D721Med (cell line): ENCODE results near the gene TENM4.

Source experiments
- DNase-seq: peaks from one replicate; pipeline ENCODE4 v3.0.0; 2011; ENCODE audit warnings: low spot score; ENCODE audit not compliant: insufficient read length
- FAIRE-seq: peaks from 2 replicates; lab custom pipeline; 2011; peaks lifted over from hg19 to GRCh38; lab: Jason Lieb, UNC
- CTCF ChIP-seq: IDR thresholded peaks from 2 replicates; pipeline ENCODE4 v1.5.1; 2012; ENCODE audit warnings: mild to moderate bottlenecking, control low read depth; ENCODE audit not compliant: insufficient read depth; ENCODE audit errors: missing control alignments

The TENM4 gene

DNA sequence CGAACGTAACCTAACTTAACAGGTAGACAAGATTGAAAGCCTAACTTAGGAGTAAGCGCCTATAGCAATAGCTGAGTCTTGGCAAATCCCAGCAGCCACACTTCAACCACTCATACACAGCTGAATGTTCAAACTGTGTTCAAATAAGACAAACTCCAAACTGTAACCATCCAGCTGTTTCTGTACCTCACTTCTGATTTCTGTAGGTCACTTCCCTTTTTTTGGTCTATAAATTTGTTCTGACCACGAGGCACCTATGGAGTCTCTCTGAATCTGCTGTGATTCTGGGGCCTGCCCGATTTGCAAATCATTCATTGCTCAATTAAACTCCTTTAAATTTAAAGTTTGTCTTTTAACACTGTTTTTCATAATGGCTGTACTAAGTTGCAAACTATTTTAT is 8.2 kb upstream of the TENM4 start:
- TF ChIP-seq CTCF: no peak
- FAIRE-seq: no peak
- no peak for DNase-seq

DNA sequence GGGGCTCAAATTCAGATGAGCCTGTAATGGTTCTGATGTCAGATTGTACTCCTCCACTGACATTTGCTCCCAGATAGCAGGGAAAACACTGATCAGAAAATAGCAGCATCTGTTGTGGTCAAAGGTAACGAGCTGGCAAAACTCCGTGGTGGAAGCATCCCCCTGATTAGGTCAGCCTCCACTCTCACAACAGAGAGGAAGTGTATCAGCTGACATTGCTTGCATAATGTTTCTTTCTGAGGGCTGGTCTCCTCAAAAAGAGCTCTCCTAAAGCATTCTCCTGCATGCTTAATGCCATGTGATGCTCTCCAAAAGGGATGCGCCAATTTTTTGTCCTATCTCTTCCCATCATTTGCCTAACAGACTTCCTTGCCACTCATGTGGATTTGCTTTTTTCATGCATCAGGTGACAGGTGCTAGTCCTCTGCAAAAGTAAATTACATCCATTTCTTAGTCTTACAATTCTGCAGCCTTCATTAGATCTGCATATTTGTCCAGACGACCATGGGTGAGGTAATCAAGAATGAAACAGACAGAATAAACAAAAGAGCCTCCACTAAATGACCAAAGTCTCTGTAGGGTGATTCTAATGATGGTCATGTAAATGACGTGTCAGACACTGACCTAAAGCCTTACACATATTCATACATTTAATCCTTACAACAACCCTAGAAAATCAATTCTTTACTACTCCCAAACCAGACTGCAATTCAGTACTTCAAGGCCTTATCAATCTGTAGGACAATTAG is 6.4 kb upstream of the TENM4 start:
- DNase-seq (no peak), FAIRE-seq (no peak)
- TF ChIP-seq CTCF: no peak

- no peak for DNase-seq
- no peak for TF ChIP-seq CTCF
- no peak for FAIRE-seq
Measured at GRCh38 chr11:79444923-79445322, 4.1 kb upstream of the TENM4 start.

DNA sequence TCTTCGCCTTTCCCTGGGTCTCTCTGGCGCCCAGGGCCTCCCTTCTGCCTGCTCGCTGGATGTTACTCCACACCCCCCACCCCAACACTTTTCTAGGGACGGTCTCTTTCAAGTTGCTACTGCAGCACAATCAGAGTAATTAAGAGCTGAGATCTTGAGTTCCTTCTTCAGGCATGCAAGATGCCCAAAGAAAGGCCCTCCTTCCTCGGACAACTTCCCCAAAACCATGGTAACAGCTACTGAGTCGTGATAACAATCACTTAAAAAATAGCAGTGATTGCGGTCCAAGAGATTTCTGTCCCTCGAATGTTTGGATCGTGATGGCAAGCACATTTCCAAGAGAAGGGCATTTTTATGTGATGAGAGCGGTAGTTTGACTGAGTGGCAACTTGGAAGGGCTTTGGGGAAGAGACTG is 638 bp upstream of the TENM4 start:
- no peak for TF ChIP-seq CTCF
- FAIRE-seq: no peak
- no peak for DNase-seq

DNA sequence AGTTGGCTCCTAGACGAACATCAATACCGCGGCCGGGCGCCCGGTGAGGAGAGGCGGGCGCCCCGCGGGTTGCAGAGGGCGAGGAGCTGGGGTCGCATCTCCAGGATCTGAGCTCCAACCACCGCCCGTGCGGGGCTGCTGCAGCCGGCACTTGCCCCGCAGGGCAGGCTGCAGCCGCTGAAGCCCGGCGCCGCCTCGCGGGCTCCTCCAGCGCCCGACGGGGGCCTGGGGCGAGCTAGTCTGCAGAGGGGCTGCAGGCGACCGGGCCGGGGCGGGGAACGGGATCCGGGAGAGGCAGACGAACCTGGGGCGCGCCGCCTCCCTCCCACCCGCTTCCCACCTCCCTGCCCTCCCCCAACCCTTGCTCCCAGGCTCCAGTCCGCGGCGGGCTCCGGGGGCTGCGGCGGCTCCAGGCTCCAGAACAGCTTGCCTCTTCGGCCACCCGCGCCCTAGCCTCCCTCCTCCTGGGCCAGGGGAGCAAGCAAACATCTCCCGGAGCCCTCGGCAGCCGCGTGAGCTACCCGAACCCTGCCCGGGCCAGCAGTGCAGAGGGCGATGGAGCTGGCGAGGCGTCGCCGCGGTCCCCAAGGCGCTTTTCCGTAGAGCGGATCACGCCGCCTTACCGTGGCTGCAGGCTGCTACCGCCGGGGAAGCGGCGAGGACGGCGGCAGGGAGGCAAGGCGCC is 802 bp downstream of the TENM4 start:
- TF ChIP-seq CTCF: no peak
- DNase-seq (peak; percentile 35), FAIRE-seq (no peak)

DNA sequence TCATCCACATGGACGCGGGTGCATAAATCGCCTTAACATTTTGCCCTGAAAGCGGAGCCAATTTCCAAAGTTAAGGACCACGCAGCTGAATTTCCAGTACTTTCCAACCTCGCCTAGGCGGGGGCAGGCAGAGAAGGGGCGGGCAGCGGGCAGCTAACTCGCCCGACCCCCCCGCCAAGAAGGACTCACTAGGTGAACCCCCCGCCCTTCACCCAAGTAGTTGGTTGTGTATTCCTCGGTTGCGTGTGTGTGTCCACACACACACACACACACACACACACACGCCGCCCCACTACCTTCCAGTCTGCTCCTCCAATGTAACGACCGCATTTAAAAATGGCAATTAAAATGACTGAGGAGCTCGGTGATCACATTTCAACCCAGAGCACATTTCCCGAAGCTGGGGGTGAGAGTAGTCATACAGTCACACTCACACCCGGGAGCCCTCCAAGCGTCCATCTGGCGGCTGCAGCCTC is 1.4 kb downstream of the TENM4 start:
- no peak for FAIRE-seq
- DNase-seq: no peak
- TF ChIP-seq CTCF: no peak

DNA sequence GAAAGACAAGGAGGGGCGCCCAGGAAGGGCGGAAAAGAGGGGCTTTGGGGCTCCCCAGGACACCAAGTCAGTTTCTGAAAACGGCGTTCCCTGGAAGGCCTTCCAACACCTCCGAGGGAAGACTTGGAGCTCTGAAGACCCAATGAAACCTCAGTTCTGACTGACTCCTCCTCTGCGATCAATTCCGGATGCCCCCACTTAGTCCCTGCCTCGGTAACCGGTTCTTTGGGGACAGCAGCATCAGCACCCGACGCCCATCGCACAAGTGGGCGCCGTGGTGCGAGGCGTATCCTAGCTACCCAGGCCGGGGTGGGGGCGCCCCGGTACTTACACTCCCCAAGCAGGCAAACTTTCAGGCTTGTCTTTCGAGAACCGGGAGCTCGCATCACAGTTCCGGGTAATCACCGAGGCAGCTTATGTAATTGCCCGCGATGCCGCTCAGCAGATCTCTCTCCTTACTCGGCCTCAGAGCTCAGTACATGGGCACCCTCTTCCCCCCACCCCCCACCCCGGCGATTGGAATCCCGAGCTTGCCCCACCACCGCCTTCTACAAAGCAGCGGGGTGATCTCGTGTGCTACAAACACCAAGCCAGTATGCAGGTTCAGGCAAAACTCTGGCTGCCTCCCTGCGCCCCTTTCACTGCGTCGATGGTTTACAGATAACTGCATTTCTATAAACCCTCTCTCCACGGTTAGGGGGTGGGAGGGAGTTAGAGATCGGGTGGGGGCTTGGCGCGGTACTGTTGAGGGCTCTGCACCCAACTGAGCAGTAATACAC is 2.0 kb downstream of the TENM4 start:
- DNase-seq (no peak), FAIRE-seq (no peak)
- TF ChIP-seq CTCF: no peak
